Loucy (cell line): ENCODE results near the gene DEFB126.

Source experiments
- CTCF ChIP-seq: fragments of 200-600 bp; sonication (generic); conservative IDR thresholded peaks from 2 replicates; pipeline ENCODE4 v1.5.1; 2014; ENCODE audit warnings: mild to moderate bottlenecking, antibody characterized with exemption, low read length
- EZH2phosphoT487 ChIP-seq: fragments of 200-600 bp; IDR thresholded peaks from 2 replicates; pipeline ENCODE4 v1.6.1; 2018; ENCODE audit warnings: antibody characterized with exemption, mild to moderate bottlenecking, moderate library complexity, borderline replicate concordance

GRCh38 chr20:93641-94040 is 48.7 kb upstream of the DEFB126 start:
- no peak for TF ChIP-seq EZH2phosphoT487
- no peak for TF ChIP-seq CTCF
